Measurements from ENCODE around the gene DHODH.

DHODH gene

DNA sequence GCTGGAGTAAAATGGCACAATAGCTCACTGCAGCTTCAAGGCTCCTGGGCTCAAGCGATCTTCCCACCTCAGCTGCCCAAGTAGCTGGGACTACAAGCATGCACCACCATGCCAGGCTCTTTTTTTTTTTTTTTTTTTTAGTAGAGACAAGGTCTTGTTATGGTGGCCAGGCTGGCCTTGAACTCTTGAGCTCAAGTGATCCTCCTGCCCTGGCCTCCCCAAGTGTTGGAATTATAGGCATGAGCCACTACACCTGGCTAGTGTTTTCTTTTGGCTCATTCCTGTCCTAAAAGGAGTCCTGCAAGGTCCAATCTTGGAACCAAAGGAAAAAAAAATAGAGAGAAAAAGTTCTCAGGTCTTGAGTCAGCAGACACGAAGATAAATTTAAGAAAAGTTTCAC lies 39.2 kb upstream of the DHODH start:
- H3K36me3 ChIP-seq, result no peaks in the 10 kb centered on the region
- H3K4me3 ChIP-seq (ENCODE audit: low read depth, low read length), result no peak overlapping the region
- TF ChIP-seq, protein P1, sequence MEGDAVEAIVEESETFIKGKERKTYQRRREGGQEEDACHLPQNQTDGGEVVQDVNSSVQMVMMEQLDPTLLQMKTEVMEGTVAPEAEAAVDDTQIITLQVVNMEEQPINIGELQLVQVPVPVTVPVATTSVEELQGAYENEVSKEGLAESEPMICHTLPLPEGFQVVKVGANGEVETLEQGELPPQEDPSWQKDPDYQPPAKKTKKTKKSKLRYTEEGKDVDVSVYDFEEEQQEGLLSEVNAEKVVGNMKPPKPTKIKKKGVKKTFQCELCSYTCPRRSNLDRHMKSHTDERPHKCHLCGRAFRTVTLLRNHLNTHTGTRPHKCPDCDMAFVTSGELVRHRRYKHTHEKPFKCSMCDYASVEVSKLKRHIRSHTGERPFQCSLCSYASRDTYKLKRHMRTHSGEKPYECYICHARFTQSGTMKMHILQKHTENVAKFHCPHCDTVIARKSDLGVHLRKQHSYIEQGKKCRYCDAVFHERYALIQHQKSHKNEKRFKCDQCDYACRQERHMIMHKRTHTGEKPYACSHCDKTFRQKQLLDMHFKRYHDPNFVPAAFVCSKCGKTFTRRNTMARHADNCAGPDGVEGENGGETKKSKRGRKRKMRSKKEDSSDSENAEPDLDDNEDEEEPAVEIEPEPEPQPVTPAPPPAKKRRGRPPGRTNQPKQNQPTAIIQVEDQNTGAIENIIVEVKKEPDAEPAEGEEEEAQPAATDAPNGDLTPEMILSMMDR (IDR thresholded peaks at IDR 0.05; ENCODE audit: low read depth, low read length), result no peak
- H3K27me3 ChIP-seq, result no peaks in the 10 kb centered on the region
- no peak for DNase-seq
- H3K4me1 ChIP-seq, result no peaks in the 10 kb centered on the region
- no peaks in the 10 kb centered on the region for H3K9me3 ChIP-seq

DNA sequence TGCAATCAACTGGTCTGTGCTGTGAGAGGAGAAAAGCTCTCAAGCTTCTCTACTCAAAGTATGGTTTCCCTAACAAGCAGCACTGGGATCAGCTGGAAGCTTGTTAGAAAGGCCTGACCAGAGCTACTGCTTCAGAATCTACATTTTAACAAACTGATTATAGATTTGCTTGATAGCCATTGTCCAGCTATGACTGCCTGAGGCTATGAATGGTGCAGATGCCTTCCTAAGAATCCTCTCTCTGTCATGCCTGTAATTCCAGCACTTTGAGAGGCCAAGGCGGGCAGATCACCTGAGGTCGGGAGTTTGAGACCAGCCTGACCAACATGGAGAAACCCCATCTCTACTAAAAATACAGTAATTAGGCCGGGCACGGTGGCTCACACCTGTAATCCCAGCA lies 37.0 kb upstream of the DHODH start:
- Histone ChIP-seq H3K36me3 (no peaks in the 10 kb centered on the region), H3K4me3 (ENCODE audit: low read depth, low read length) (no peak overlapping the region), H3K27me3 (no peaks in the 10 kb centered on the region), H3K9me3 (no peaks in the 10 kb centered on the region), H3K4me1 (no peaks in the 10 kb centered on the region)
- TF ChIP-seq, protein P1 (IDR thresholded peaks at IDR 0.05; ENCODE audit: low read depth, low read length), result no peak
- DNase-seq, result no peak

DNA sequence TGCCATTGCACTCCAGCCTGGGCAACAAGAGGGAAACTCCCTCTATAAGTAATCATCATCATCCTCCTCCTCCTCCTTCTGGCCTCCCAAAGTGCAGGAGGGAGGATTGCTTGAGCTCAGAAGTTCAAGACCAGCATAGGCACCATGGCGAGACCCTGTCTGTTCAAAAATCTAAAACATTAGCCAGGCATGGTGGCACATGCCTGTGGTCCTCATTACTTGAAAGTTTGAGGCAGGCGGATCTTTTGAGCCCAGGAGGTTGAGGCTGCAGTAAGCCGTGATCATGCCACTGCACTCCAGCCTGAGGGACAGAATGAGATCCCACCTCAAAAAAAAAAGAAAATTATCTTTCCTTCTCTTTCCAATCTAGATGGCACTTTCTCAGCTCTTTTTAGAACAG lies 36.2 kb upstream of the DHODH start:
- no peaks in the 10 kb centered on the region for H3K27me3 ChIP-seq
- no peaks in the 10 kb centered on the region for H3K9me3 ChIP-seq
- no peaks in the 10 kb centered on the region for H3K36me3 ChIP-seq
- no peaks in the 10 kb centered on the region for H3K4me1 ChIP-seq
- TF ChIP-seq, protein P1 (IDR thresholded peaks at IDR 0.05; ENCODE audit: low read depth, low read length), result no peak
- no peak for DNase-seq
- no peak overlapping the region for H3K4me3 ChIP-seq (ENCODE audit: low read depth, low read length)

DNA sequence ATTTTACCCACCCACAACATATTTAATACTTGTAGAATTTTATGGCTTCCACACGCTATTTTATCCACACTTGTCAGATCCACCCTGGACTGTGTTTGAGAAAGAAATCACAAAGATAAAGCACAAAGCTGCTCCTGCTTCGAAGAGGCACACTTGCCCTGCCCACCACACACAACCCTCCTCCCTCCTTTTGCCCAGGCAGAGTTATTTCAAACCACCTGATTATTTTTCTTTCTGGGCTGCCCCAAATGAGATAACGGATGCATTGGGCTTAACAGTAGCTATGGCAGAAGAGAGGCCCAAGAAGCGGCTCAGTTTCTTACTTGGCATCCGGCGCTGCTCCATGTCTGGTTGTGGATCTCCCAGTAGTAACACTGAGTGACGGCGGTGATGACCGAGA lies 35.5 kb upstream of the DHODH start:
- TF ChIP-seq, protein P1 (IDR thresholded peaks at IDR 0.05; ENCODE audit: low read depth, low read length), result no peak
- Histone ChIP-seq H3K4me1 (no peaks in the 10 kb centered on the region), H3K36me3 (no peaks in the 10 kb centered on the region), H3K9me3 (no peaks in the 10 kb centered on the region), H3K4me3 (ENCODE audit: low read depth, low read length) (no peak overlapping the region), H3K27me3 (no peaks in the 10 kb centered on the region)
- DNase-seq, result no peak

DNA sequence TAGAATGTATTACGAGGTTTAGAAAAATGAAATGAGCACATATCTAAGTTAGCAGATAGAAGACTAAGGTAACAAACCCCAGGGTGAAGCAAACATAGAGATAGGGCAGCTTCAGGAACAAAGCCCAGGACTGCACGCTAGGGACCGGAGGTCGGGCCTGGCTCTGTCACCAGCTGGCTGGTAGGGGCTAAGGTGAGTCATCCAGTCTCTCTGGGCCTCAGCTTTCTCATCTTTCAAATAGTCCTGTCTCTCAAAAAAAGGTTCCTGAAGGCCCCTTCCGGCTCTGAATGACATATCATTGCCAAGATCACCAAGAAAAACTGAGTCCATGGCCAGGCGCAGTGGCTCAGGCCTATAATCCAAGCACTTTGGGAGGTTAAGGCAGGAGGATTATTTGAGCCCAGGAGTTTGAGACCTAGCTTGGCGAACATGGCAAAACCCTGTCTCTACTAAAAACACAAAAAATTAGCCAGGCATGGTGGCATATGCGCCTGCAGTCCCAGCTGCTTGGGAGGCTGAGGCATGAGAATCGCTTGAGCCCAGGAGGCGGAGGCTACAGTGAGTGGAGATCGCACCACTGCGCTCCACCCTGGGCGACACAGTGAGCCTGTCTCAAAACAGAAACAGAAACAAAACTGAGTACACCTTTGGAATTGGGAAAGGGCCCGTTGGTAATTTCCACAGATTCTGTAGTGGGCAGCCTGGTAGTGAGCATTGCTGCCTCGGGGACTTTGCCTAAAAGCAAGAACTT lies 34.3 kb upstream of the DHODH start:
- DNase-seq, result no peak
- Histone ChIP-seq H3K27me3 (no peaks in the 10 kb centered on the region), H3K4me1 (no peaks in the 10 kb centered on the region), H3K4me3 (ENCODE audit: low read depth, low read length) (no peak overlapping the region), H3K9me3 (no peaks in the 10 kb centered on the region), H3K36me3 (no peaks in the 10 kb centered on the region)
- TF ChIP-seq, protein P1 (IDR thresholded peaks at IDR 0.05; ENCODE audit: low read depth, low read length), result no peak

DNA sequence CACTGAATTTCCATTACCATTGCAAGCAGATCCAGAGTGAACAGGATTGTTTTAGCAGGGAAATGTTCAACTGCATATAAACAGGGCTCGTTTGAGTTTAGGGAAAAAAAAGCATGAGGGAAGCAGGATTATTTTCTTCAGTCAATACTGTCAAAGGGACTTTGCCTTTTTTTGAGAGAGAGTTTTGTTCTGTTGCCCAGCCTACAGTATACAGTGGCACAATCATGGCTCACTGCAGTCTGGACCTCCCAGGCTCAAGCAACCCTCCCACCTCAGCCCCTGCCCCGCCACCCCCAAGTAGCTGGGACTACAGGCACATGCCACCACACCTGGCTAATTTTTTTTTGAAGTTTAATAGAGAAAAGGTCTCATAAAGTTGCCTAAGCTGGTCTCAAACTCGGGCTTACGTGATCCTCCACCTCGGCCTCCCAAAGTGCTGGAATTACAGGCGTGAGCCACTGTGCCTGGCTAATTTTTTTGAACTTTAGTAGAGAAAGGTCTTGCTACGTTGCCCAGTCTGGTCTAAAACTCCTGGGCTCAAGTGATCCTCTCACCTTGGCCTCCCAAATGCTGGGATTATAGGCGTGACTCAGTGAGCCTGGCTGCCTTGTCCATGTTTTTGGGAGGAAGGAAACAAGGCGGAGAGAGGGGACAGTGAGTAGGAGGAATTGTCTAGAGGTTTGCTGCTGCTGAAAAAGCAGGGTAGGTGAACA lies 23.1 kb upstream of the DHODH start:
- Histone ChIP-seq H3K4me3 (ENCODE audit: low read depth, low read length) (no peak overlapping the region), H3K27me3 (peaks cover 3% of the 10 kb centered on the region), H3K4me1 (no peaks in the 10 kb centered on the region), H3K36me3 (no peaks in the 10 kb centered on the region), H3K9me3 (no peaks in the 10 kb centered on the region)
- TF ChIP-seq, protein P1 (IDR thresholded peaks at IDR 0.05; ENCODE audit: low read depth, low read length), result no peak
- DNase-seq, result no peak

Data from BE2C (cell line).